Suprapubic skin (tissue), 3 donors: ENCODE results near the gene VPS25.

Source experiments
- POLR2A ChIP-seq, 2 donors: fragments of 450-650 bp; IDR thresholded peaks; one replicate each; pipeline ENCODE4 v1.6.1; 2017; ENCODE audit warnings: antibody characterized with exemption in 2 of 2, mild to moderate bottlenecking in 2 of 2, moderate library complexity in 2 of 2
- TF ChIP-seq, protein P1 (sequence below), 2 donors: fragments of 200-600 bp in 1 of 2; fragments of 450-650 bp in 1 of 2; sonication (generic) in 1 of 2; IDR thresholded peaks; one replicate each; pipeline ENCODE4 v1.5.1; 2016 to 2019; ENCODE audit warnings: antibody characterized with exemption in 2 of 2, mild to moderate bottlenecking in 1 of 2, moderate library complexity in 1 of 2

DNA sequence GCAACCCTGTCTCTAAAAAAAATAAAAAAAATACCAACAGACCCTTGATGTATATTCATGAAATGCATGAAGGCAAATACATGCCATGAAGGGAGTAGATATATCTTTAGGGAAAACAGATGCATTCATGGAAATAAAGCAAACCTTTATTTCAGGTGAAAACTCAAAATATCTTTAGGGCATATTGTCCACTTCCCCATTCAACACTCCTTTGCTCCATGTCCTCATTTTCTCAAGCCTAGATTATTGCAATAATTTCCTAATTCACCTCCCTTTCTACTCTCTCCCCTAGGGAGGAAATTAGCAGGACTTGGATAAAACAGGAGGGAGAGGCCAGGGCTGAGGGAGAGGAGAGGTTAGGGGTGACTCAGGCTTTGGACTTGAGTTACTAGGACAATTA, 5.7 kb upstream of the VPS25 start:
- TF ChIP-seq POLR2A (IDR thresholded peaks at IDR 0.05), result no peak
- TF ChIP-seq, protein P1, sequence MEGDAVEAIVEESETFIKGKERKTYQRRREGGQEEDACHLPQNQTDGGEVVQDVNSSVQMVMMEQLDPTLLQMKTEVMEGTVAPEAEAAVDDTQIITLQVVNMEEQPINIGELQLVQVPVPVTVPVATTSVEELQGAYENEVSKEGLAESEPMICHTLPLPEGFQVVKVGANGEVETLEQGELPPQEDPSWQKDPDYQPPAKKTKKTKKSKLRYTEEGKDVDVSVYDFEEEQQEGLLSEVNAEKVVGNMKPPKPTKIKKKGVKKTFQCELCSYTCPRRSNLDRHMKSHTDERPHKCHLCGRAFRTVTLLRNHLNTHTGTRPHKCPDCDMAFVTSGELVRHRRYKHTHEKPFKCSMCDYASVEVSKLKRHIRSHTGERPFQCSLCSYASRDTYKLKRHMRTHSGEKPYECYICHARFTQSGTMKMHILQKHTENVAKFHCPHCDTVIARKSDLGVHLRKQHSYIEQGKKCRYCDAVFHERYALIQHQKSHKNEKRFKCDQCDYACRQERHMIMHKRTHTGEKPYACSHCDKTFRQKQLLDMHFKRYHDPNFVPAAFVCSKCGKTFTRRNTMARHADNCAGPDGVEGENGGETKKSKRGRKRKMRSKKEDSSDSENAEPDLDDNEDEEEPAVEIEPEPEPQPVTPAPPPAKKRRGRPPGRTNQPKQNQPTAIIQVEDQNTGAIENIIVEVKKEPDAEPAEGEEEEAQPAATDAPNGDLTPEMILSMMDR (IDR thresholded peaks at IDR 0.05), result no peak
